ENCODE results near the gene AKNA.
A peak's percentile ranks its signal among the peaks of the same experiment; 100 is the strongest.

AKNA gene

DNA sequence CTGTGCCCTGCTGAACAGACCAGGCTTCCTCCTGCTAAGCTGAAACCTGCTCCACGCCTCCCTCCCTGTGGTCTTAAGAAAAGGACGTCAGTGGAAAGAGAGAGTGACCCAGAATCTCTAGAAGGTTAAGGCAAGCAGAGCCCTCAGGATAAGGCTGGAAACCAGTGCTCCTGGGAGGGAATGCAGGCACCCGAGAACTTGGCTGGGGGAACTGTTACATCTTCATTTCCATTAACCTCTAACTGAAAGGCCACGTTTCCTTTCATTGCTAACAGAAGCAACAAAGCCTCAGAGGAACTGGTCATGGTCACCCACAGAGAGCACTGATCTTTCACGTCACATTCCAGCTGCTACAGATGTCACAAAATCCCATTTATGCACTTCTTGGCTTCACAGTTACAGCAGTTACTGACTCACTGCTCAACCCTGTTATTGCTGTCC, 26.1 kb upstream of the AKNA start:
- DNase-seq: no peak

DNA sequence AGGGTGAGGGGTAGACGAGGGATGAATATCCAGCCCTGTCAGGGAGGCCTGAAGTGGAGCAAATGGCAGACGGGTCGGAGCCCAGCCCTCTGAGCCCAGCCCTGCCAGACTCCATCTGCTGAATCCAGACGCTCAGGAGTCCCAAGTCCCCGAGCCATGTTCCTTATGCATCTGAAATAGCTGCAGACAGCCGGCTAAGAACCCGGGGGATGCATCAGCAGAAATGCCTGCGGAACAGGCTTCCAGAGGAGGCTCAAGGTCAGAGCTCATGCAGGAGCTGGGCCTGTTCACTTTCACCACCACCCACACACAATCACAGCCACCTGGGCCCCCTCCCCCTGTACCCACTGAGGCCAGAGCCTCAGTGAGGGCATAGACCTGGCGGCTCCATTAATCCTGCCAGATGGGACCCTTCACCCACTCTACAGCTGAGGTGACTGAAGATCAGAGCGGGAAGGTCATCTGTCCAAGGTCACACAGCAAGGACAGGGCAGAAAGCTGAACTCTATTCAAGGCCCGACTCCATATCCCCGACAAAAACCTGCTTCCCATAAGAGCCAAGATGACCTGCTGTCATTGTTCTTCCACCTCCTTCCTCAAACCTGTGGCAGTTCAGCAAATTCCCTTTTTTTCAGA, 24.4 kb upstream of the AKNA start:
- no peak for DNase-seq

DNA sequence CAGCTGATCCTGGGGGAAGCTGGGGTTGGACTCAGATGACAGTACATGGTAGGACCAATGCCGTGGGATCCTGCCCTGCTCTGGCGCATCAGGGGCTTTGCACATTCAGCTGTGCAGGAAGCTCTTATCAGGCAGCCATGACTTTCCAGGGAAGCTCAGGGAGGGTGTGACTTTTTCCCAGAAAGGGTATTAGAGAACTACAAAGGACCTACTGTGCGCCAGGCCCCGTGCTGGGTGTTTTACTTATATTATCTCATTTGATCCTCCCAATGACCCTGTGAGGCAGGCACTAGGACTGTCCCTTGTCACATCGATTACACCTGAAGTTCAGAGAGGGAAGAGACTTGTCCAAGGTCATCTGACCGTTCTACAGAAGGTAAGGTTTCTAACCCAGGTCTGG, 23.7 kb upstream of the AKNA start:
- DNase-seq: no peak

DNA sequence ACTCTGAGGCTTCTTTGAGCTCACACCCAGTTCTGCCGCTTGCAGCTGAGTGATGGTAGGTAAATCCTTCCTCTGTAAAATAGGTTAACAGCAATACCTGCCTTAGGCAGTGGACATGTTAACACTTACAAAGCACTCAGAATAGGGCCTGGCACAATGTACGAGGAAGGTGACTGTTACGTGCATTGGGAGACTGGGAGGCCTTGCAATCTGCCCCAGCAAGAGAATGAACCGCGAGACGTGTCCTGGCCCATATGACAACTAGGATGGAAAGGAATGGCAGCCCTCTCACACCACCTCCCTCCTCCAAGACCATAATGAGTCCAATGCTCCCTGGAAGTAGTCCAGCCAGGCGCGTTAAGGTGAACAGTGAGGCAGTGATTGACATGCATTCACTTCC, 23.1 kb upstream of the AKNA start:
- DNase-seq: no peak

DNA sequence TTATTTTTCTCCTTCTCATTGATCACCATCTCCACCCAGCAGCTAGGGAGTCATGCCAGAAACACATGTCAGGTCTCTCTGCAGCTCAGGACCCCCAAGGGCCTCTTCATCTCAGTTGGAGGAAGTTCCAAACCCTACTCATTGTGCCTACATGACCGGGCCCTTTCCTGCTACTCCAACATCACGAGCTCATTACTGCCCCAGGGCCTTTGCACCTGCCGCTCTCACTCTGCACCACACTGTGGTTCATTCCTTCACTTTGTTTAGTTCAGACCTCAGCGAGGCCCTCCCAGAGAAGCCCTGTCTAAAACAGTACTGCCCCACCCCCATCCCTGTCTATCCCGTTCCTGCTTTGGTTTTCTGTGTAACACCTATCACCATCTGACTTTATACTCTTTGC, 22.1 kb upstream of the AKNA start:
- DNase-seq: no peak

DNA sequence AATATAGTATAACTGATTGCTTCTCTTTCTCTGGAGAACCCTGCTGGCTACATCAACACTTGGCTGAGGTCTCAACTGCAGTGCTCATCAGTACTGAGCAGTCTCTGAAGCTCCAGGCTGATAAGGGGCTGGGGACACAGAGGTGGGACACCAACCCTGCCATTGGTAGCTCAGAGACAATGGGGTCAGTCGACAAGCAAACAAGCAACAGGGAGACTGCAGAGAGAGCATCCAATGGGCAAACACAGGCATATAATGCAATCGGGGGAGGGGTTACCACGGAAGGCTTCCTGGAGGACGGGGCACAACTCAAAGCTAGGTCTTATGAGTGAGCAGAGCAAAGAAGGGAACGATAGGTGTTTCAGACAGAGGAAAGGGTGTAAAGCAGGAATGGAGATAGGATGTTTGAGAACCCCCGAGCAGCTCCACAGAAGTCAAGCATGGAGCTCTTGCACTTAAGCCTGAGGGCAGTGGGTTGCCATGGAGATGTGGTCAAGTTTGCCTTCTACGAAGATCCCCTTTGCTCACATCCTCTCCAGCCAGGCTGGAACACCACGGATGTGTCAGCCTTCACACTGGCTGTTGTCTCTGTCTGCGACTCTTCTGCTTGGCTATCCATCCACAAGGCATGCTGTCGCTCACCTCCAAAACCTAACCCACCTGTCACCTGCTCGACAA, 21.5 kb upstream of the AKNA start:
- no peak for DNase-seq

DNA sequence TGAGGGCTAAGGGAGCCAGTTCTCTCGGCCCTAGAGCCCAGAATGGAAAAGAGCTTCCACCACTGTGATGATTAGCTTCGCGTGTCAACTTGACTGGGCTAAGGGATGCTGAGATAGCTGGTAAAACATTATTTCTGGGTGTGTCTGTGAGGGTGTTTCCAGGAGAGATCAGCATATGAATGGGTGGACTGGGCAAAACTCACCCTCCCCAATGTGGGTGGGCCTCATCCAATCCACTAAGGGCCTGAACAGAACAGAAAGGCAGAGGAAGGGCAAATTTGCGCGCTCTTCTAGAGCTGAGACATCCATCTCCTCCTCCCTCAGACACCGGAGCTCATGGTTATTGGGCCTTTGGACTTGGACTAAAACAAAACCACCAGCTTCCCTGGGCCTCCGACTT, 20.9 kb upstream of the AKNA start:
- no peak for DNase-seq

DNA sequence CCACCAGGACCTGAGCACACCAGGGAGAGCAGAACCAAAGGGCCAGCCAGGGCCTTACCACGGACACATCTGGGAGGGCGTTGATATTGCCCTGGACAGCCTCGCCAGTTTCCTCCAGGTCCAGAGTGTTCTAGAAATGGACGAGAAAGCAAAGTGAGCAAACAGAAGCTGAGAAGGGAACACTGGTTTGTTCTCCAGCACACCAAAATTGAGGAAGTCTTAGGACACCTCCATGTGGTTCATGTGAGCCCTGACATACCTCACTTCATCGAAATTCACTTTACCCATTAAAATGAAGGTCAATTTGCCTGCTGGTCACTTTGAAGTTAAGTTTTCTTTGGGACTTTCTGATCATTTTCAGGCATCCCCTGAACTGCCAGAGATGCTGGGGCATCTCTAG, 20.1 kb upstream of the AKNA start:
- DNase-seq: no peak

DNA sequence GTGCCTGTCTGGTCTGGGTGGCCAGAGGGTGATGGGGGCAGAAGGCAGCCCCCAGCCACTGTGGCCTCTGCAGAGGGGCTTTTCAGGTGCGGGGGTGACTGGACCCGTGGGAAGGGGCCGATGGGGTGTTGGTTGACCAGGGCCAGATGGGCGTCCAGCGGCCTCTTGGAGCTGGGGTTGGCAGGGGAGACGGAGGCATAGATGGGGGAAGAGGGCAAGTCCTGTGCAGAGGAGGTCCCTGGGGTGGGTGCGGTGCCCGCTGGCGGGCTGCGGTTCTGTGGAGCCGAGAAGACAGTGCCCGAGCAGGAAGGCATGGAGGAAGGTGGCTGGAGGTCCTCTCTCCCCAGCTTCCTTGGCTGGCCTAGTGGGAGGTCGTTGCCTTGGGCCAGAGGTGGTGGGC, 18.7 kb upstream of the AKNA start:
- DNase-seq: no peak

DNA sequence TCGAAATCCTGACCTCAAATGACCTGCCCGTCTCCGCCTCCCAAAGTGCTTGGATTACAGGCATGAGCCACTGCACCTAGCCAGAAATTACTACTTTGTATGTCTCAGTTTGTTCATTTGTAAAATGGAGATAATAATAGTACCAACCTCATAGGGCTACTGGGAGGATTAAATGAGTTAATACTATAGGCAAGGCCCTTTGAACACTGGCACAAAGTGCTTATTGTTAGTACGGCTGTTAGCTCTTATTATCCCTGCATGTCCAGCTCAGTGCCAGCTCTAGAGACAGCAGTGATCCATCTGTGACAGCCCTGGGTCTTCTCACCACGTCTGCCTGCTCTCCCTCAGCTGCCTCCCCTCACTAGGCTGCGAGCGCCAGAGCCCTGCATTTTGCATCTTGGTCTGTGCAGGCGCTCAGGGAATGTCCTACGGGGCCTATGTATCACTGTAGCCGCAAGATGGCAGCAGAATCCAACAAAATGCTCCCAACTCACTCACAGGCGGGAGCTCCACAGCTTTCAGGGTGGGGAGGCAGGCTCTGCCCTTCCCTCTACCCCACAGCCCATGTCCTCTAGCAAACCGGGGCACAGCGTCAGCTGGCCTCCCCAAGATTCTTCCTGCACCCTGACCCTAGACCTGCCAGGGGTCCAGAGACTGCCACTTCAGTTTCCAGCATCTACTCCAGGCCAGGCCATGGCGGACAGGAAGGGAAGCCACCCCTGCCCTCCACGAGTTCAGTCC, 17.7 kb upstream of the AKNA start:
- peak; percentile 32 for DNase-seq

DNA sequence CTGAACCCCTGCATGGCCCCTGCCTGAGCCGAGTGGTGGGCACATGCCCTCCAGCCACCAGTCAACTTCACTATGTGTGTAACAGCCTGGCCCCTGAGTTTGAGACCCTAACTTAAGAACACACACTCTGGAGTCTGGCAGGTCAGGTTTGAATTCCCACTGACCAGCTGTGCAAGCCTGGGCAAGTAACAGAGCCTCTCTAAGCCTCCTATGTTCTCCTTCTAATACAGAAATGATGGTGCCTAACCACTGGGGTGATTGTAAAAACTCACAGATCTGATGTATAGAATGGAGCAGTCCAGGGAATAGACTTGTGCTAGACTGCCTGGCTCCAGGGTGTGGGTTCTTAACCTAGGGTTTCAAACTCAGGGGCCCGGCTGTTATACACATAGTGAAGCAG, 16.7 kb upstream of the AKNA start:
- no peak for DNase-seq

DNA sequence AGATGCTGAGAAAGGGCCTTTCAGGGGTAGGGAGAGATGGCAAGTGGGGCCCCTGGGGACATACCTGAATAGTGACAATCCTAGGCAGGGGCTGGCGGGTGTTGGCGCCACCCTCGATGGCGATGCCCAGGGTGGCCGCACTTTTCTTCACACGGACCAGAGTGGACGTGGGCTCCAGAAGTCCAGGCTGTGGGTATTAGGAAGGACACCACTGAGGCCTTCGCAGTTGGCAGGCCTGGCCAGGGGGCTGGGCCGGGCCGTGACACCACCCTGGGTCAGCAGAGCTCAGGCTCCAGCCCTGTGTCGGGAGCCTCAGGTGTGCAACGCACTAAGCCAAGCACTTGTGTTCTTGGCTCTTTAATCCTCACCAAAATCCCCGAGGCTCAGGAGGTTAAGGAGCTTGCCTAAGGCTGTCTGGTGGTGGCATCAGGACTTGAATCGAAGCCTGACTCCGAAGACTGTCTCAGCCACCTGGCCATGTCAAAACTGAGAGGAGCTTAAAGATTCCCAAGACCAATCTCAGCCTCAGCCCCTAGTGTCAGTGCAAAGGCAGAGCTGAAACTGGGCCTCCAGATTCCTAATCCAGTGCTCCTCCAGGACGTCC, 15.5 kb upstream of the AKNA start:
- no peak for DNase-seq

DNA sequence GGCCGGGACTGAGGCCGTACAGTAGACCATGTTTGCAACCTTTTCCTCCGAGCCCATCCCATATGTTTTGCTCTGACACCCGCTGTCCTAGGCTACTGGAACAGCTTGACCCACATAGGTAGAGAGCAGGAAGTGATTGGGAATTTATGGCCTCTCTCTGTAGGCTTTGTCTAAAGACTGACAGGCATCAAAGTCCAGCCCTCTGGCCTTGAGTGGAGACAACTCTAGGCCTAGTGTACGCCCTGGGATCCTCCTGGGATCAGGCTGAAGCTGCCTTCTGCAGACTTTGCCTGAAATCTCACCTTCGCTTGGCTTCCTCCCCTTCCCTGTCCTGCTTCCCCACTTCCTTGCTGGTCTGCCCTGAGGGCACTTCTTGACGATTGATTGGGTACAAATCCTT, 13.6 kb upstream of the AKNA start:
- DNase-seq: peak; percentile 35

DNA sequence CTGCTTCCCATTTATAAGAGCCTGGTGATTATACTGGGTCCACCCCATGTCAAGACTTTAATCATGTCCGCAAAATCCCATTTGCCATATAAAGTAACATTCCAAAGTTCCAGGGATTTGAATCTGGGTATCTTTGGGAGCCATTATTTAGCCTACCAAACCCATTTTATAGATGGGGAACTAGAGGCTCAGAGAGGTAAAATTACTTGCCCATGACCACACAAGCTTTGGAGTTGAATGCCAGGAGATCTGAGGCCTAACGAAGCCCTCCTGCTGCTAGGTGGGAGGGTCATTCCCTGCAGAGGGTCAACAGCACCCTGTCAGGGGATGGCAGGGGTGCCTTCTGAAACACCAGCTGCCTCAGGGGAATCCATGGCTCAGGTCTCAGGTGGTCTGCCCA, 13.0 kb upstream of the AKNA start:
- no peak for DNase-seq

DNA sequence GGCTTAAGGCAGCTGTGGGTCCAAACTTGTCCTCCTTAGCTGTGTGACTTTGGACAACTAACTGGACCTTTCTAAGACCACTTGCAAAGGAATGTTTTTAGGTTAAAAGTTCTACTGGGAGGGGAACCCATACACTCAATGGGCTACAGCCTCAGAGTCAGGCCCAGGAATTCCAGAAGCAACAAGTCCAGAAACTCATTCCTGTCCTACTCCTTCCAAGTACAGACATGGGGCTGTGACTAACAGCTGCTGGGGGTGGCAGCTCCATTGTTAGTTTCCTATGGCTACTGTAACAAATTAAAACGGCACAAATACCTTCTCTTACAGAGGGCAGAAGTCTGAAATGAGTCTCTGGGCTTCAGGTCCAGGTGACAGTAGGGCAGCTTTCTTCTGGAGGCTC, 12.4 kb upstream of the AKNA start:
- no peak for DNase-seq

DNA sequence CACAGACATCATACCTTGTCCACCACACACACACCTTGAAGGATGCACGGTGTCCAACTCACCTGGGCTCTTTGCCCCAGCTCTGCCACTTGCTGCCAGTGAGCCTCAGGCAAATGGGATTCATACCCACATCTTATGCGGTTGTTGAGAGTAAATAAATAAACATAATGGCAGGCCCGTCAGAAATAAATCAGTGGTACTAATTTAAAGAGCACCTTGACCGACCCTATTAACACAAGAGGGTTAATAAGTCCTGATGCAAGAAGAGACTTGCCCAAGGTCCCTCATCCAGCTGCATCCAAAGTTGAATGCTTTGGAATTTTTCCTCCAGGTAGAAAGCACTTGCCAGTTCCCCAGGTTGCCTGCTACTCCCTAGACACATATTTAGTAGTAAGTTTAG, 11.6 kb upstream of the AKNA start:
- DNase-seq: no peak

DNA sequence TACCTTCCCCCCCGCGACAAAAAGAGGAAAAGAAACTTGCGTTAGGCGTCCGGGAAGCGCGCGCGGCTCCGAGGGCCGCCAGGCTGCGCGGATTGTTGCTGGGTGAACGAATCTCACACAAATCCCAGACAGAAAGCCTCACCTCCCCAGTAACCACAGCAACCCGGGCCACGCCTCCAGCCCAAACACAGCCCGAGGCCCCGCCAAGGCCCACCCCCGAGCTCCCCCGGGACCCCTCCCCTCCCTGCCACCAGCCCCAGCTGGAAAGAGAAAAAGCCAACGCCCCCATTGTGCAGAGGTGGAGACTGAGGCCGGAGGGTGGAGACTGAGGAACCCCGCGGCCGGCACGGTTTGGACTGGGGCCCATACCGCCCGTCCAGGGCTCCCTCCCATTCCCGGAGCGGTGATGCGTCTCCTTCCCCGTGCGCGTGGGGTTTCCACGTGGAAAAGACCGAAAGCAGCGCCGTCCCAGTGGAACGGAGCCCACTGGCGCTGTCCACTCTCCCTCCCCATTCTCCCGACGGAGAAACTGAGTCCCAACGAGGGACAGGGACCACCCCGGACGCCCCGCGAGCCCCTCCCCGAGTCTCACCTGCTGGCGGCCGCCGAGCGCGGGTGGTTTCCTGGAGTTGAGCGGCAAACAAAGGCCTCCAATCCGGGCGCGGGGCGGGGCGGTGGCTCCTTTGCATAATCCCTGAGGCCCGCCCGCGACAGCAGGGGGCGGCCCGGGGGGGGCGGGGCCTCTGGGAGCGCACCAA, 10.2 kb upstream of the AKNA start:
- peak; percentile 89 for DNase-seq

DNA sequence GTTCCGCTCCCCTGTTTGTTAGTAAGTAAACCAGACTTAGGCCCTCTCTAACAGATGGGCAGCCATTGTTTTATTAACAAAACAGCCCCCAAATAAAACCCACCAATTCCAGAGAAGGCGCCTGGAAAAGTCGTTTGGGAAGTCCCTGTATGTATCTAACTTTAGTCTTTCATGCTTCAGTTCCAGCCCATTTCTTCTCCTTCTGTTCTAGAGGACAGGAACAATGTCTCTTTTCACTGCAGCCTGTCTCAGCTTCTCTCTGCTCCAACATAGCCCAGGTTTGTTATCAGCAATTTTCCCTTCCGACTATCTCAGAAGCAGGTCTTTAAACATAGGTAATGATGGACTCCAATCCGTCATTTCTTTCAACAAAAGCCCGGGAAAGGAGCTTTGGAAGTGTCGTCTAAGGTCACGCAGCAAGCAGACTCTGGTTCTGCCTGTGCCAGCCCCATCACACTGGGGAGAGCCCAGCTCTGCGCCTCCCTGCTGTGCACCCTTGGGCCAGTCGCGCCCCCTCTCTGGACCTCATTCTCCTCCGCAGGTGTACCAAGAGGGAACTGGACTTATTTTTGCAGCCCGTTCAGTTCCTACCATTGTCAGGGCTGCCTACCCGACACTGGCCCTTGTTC, 9.6 kb upstream of the AKNA start:
- no peak for DNase-seq

DNA sequence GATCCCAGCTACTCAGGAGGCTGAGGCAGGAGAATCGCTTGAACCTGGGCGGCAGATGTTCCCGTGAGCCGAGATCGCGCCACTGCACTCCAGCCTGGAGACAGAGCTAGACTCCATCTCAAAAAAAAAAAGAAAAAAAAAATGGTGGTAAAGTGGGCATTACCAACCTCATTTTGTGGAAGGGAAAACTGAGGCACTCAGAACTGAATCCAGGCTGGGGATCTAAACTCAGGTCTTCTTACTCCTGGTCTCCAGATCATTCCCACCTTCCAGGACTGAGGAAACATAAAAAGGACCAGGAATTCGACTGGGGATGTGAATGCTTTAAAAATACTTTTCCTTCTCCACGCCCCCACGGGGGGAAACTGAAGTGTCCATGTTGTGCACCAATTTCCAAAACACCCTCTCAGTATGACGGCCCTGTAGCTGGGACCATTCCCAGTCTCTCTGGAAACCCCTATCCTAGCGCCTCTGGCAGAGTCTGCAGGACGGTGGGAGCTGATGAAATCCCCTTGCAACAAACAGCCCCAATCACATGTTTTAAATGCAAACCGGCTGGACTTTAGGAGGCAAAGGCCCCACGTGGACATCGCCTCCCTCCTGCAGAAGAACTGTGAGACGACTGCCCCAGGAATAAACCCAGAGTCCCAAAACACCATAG, 8.9 kb upstream of the AKNA start:
- DNase-seq: no peak

DNA sequence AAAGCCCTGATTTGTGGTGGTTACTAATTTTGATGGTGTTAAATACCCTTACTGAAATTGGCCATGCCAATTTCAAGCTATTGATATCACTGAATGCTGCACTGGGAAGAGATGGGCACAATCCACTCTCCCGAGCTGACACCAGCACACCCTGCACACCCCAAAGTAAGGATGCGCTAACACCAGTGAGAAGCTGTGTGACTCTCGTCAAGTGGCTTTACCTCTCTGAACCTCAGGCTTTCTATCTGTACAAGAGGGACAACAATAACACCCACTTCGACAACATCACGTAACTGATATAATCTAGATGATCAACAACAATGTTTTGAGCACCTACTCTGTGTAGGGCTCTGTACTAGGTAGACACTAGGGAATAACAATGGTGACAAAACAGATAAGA, 8.0 kb upstream of the AKNA start:
- no peak for DNase-seq

DNA sequence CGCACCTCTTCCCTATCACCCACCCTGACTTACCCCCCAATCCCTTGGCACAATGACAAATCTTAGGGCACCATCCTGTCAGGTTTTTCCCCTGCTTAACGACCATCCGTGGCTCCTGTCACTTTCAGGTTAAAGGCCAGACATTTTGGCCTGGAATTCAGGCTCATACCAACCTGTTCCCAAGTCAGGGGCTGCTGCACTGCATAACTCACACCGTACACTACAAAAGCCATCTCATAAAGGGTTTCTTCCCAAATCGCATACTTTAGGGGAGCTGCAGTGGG, 7.5 kb upstream of the AKNA start:
- no peak for DNase-seq

DNA sequence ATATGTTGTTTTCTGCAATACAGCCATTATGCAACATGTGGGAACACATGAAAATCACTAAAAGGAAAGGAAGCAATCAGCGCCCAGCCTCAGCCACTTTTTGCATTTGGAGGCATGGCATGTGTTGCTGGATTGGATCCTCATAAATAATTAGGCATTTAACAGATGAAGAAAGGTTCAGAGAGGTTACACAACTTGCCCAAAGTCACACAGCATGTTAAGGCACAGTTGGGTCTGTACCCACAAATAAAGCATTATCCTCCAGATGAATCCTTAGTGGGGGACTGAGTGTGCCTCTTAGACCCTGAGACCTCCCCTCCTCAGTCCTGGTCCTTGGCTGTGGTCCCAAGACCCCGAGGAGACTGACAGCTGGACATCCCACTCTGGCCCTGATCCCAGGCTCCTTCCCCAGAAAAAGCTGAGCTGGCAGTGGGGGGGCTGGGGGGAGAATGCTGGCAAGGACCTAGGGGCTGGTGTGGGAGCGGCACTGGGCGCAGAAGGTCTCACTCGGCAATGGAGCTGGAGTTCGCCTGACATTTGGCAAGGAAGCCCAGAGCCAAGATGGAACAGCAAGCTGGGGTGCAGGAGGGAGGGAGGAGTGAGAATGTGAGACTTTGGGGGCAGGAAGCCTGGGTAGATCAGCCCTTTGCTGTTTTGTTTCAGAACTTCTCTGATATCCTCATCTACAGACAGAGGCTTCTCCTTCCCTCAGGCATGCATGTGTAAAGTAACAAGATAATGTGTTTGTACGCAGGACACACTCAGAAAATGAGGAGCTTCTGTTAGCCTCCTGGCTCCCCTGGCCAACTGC, 6.9 kb upstream of the AKNA start:
- no peak for DNase-seq
